ENCODE measurements around the gene PNMA8B.

DNA sequence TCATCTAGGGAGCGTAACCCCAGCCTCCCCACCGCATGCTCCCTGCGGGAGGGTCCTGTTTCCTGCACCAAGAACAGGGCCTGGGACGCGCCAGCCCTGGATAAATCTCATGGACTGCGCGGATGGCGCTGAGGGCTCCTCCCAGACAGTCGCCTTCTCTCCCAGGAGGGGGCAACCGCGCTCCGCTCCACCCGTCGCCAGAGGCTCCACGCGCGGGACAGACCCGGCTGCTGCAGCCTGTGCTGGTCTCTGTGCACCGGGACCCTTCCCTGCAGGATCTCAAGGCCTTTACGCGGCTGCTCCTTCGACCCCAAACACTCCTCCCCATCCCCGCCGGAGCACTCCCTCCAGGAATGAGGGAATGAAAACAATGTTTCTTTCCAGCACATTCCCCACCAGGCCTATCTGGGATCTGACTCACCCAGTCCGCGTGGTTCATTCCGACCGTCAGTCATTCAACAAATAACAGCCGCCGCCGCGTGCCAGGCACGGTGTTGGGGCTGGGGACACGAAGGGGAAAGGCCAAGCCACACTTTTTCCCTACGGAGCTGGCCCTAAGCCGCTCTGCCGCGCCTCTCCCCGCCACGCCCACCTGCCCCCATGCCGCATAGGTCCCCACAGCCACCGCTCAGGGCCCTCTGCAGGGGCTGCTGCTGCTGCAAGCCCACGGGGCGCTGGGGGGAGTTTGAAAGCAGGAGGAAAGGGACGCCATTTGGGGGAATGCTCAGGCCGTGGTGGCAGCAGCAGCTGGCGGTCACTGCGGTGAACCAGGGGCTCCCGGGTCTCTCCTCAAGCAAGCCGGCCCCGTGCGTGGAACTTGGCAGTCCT, 6.0 kb downstream of the PNMA8B start:
- no peak for TF ChIP-seq POLR2A (IDR thresholded peaks at IDR 0.05; ENCODE audit: low read depth, low read length)
- TF ChIP-seq SPI1 (IDR thresholded peaks at IDR 0.05; ENCODE audit: low read depth, low read length): no peak
- no peak for TF ChIP-seq POLR2AphosphoS5 (IDR thresholded peaks at IDR 0.05; ENCODE audit: low read depth, low read length)
- no peak for TF ChIP-seq TAF1 (IDR thresholded peaks at IDR 0.05; ENCODE audit: low read depth, low read length)
